GM12878 (cell line): ENCODE results near the gene VPS33B. TPM values are rescaled to one million over a fixed set of nuclear protein-coding genes. Genes with fewer than 3 reads are reported as not detected.

Experiments
- ATAC-seq: fragments of 200-7000 bp; cut with Tn5 transposase; 3 replicates; pipeline ENCODE4 v1.9.1; 2020; ENCODE audit warnings: mild to moderate bottlenecking, moderate library complexity
- BruUV-seq: library from RNA; stranded (reverse); fragments of 400-500 nt; replicated peaks from 2 replicates; lab custom pipeline; 2021; lab: Mats Ljungman, UMichigan
- CTCF ChIA-PET: fragments of 300-600 bp; sonication (Branson Sonifier 250); formaldehyde crosslinking; extraction: SDS; loops from one replicate; lab custom pipeline; 2021; ENCODE audit warnings: inconsistent platforms; lab: Yijun Ruan, JAX
- POLR2A ChIA-PET: fragments of 350-600 bp; formaldehyde crosslinking; extraction: SDS; loops from one replicate; lab custom pipeline; 2021; ENCODE audit warnings: inconsistent platforms; lab: Charles Lee
- RAD21 ChIA-PET: fragments of 300-600 bp; sonication (Branson Sonifier 250); formaldehyde crosslinking; loops from one replicate; lab custom pipeline; 2023; ENCODE audit warnings: antibody characterized with exemption; ENCODE audit not compliant: unreplicated experiment; lab: Charles Lee
- SMC1A ChIA-PET: fragments of 300-600 bp; sonication (Branson Sonifier 250); formaldehyde crosslinking; loops from one replicate; lab custom pipeline; 2023; ENCODE audit not compliant: unreplicated experiment, uncharacterized antibody; lab: Charles Lee
- DNase-seq: peaks from one replicate; pipeline ENCODE4 v3.0.0-alpha.2; 2011; ENCODE audit warnings: low read depth, low spot score
- FAIRE-seq: peaks from 3 replicates; lab custom pipeline; 2011; peaks lifted over from hg19 to GRCh38; lab: Jason Lieb, UNC
- H2AFZ ChIP-seq: 2 replicates; pipeline ENCODE4 v1.6.0; 2011; ENCODE audit warnings: low read depth, low read length, control low read depth; ENCODE audit not compliant: control insufficient read depth
- H3K27ac ChIP-seq: 2 replicates; pipeline ENCODE4 v1.5.1; 2011; ENCODE audit warnings: control low read depth; ENCODE audit not compliant: control insufficient read depth, insufficient read depth
- H3K27me3 ChIP-seq, 2 experiments: replicated peaks in 1 of 2; 2 replicates each; pipeline versions ENCODE4 v1.6.0 to v1.6.1; 2011; ENCODE audit warnings: low read length in 1 of 2; ENCODE audit not compliant: control insufficient read depth in 2 of 2, insufficient read depth in 2 of 2
- H3K36me3 ChIP-seq, 2 experiments: 2 replicates each; pipeline ENCODE4 v1.5.1; 2011; ENCODE audit warnings: low read length in 1 of 2; ENCODE audit not compliant: control insufficient read depth in 2 of 2, insufficient read depth in 2 of 2
- H3K4me1 ChIP-seq: 2 replicates; pipeline ENCODE4 v1.6.1; 2011; ENCODE audit warnings: mild to moderate bottlenecking, low read length, moderate library complexity, mixed read lengths; ENCODE audit not compliant: control insufficient read depth, insufficient read depth
- H3K4me2 ChIP-seq: 2 replicates; pipeline ENCODE4 v1.6.0; 2011; ENCODE audit warnings: control low read depth; ENCODE audit not compliant: control insufficient read depth, insufficient read depth
- H3K4me3 ChIP-seq: fragments of 200-600 bp; sonication (generic); 2 replicates; pipeline ENCODE4 v1.5.1; 2016
- H3K79me2 ChIP-seq: 2 replicates; pipeline ENCODE4 v1.6.0; 2011; ENCODE audit warnings: low read length; ENCODE audit not compliant: control insufficient read depth, insufficient read depth
- H3K9ac ChIP-seq: 2 replicates; pipeline ENCODE4 v1.8.0; 2011; ENCODE audit warnings: low read length, control low read depth, mixed read lengths; ENCODE audit not compliant: control insufficient read depth, insufficient read depth
- H3K9me3 ChIP-seq: replicated peaks from 3 replicates; pipeline ENCODE4 v1.5.1; 2011; ENCODE audit warnings: mild to moderate bottlenecking, low read length; ENCODE audit not compliant: control insufficient read depth, insufficient read depth
- H4K20me1 ChIP-seq: 2 replicates; pipeline ENCODE4 v1.6.0; 2011; ENCODE audit not compliant: control insufficient read depth, insufficient read depth
- CEBPB ChIP-seq, 2 experiments: fragments of 150-350 bp in 1 of 2; IDR thresholded peaks; 2 replicates each; pipeline ENCODE4 v1.6.1; 2012 to 2014; ENCODE audit warnings: low read depth in 2 of 2, low read length in 2 of 2, borderline replicate concordance in 1 of 2, inconsistent platforms in 1 of 2
- CHD1 ChIP-seq: IDR thresholded peaks from 2 replicates; pipeline ENCODE4 v1.6.1; 2012; ENCODE audit warnings: low read depth, low read length, improper control_type of control experiment
- EZH2 ChIP-seq: IDR thresholded peaks from 2 replicates; pipeline ENCODE4 v1.6.1; 2012; ENCODE audit warnings: low read depth, mild to moderate bottlenecking, control low read depth, inconsistent platforms, low read length, borderline replicate concordance; ENCODE audit not compliant: control insufficient read depth
- MTA3 ChIP-seq: IDR thresholded peaks from 2 replicates; pipeline ENCODE4 v1.6.1; 2012; ENCODE audit warnings: low read length, inconsistent platforms, borderline replicate concordance
- NFXL1 ChIP-seq: fragments of 450-650 bp; IDR thresholded peaks from 2 replicates; pipeline ENCODE4 v1.6.1; 2017; ENCODE audit warnings: antibody characterized with exemption, mild to moderate bottlenecking, borderline replicate concordance
- POLR2AphosphoS2 ChIP-seq: IDR thresholded peaks from 2 replicates; pipeline ENCODE4 v1.6.1; 2011; ENCODE audit warnings: low read depth, mild to moderate bottlenecking, low read length, improper control_type of control experiment, moderate library complexity
- RB1 ChIP-seq: fragments of 450-650 bp; formaldehyde crosslinking; IDR thresholded peaks from 2 replicates; pipeline ENCODE4 v1.6.1; 2017; ENCODE audit warnings: mild to moderate bottlenecking, borderline replicate concordance
- REST ChIP-seq: IDR thresholded peaks from 2 replicates; pipeline ENCODE4 v1.6.1; 2012; ENCODE audit warnings: mild to moderate bottlenecking, low read depth, low read length
- TCF12 ChIP-seq: IDR thresholded peaks from 2 replicates; pipeline ENCODE4 v1.6.1; 2011; ENCODE audit warnings: low read depth, mild to moderate bottlenecking, low read length
- WRNIP1 ChIP-seq: IDR thresholded peaks from 2 replicates; pipeline ENCODE4 v1.6.1; 2011; ENCODE audit warnings: low read depth, low read length, improper control_type of control experiment, borderline replicate concordance
- YY1 ChIP-seq: IDR thresholded peaks from 2 replicates; pipeline ENCODE4 v1.6.1; 2011; ENCODE audit warnings: low read depth, mild to moderate bottlenecking, low read length
- ZBTB4 ChIP-seq: fragments of 450-650 bp; formaldehyde crosslinking; IDR thresholded peaks from 2 replicates; pipeline ENCODE4 v1.4.0; 2022; ENCODE audit warnings: mild to moderate bottlenecking, moderate library complexity
- WGBS: methylation state at CpG from one replicate; pipeline ENCODE4 v1.1.6; 2016; ENCODE audit warnings: low lambda C conversion rate; ENCODE audit not compliant: insufficient replicate concordance, insufficient coverage; ENCODE audit errors: missing lambda C conversion rate; 5-methylcytosine and 5-hydroxymethylcytosine counted together
- in situ Hi-C: fragments of 300-500 bp; cut with MboI; formaldehyde crosslinking; loops from 9 replicates; pipeline ENCODE4 v1.14.3; 2018; ENCODE audit warnings: mixed read lengths
- intact Hi-C: fragments of 100-400 bp; cut with micrococcal nuclease; formaldehyde crosslinking; loops from one replicate; pipeline ENCODE4 v1.14.2; 2022; ENCODE audit not compliant: unreplicated experiment
- polyA plus RNA-seq, 11 experiments: library from polyadenylated mRNA; depleted of rRNA in 4 of 11; unstranded in 6 of 11; stranded (reverse) in 5 of 11; fragments of >200 nt; fragmentation: Nextera tagmentation in 4 of 11; fragmentation: Illumina TruSeq in 1 of 11; extraction: Ambion mirVana in 4 of 11; extraction: Trizol in 1 of 11; gene quantifications; 1 replicate in 1 of 11; 2 replicates in 10 of 11; pipeline versions ENCODE4 v1.2.1 to v1.2.3, GENCODE V29; 2011 to 2016; ENCODE audit warnings: inconsistent platforms in 2 of 11, missing spikeins in 2 of 11, low read depth in 1 of 11
- total RNA-seq, 4 experiments: library from RNA; depleted of rRNA in 3 of 4; stranded (reverse); fragments of >200 nt in 3 of 4; fragmentation: Illumina TruSeq in 1 of 4; extraction: Trizol in 1 of 4; gene quantifications; 2 replicates each; pipeline versions ENCODE4 v1.2.1 to v1.2.3, GENCODE V29; 2013 to 2021

Gene VPS33B
- total and polyA plus RNA-seq, 10 of the 15 experiments (the other 5 are each of a cell fraction or from before 2014, with no cell fraction given) = 11.4 to 21.5 (median 15.2) TPM

- TF ChIP-seq ZBTB4 (no peak), RB1 (no peak), CEBPB (IDR thresholded peaks at IDR 0.05; ENCODE audit: borderline replicate concordance in 1 of 2, low read depth in 2 of 2, low read length in 2 of 2) (no peak)
Measured at GRCh38 chr15:90957031-90957790, 65.2 kb downstream of the VPS33B start (continued).

GRCh38 chr15:90956274-90957030, 65.9 kb downstream of the VPS33B start:
- peak overlapping the region; percentile 98 for H3K27ac ChIP-seq
- no peak for TF ChIP-seq NFXL1
- no peak for TF ChIP-seq REST
- no peak for TF ChIP-seq CHD1
- TF ChIP-seq TCF12 = peak; percentile 44; the same call in 1 of the 2 replicates
- no peak for TF ChIP-seq POLR2AphosphoS2
- peak; percentile 93 for TF ChIP-seq YY1
- TF ChIP-seq WRNIP1 = no peak
- no peak for TF ChIP-seq MTA3
- no peak for TF ChIP-seq EZH2

More at GRCh38 chr15:90956274-90957030, 65.9 kb downstream of the VPS33B start:
- Histone ChIP-seq H2AFZ (no peak overlapping the region), H4K20me1 (no peaks in the 10 kb centered on the region), H3K27me3 (no peaks in the 10 kb centered on the region), H3K9me3 (no peaks in the 10 kb centered on the region), H3K4me3 (peak overlapping the region; percentile 87), H3K9ac (peak overlapping the region; percentile 98), H3K79me2 (peaks cover 24% of the 10 kb centered on the region), H3K36me3 (peaks cover 22 to 25% of the 10 kb centered on the region in 2 experiments), H3K4me1 (peaks cover 3% of the 10 kb centered on the region; the same call in 1 of the 2 replicates), H3K4me2 (peak overlapping the region; percentile 78)
- POLR2A ChIA-PET = interaction anchor here (0.5 to 3.6 kb wide), 3 partner anchors 16 to 212 kb away, joined by 3 to 26 read pairs (median 5); no protein-coding TSS in a partner anchor
- SMC1A ChIA-PET = interaction anchor here (1.0 to 4.1 kb wide), 7 partner anchors 16 to 93 kb away, joined by 3 to 18 read pairs (median 4); partner anchors contain the start of genes HDDC3 and UNC45A
- FAIRE-seq (no peak), DNase-seq (no peak), ATAC-seq (peak; percentile 11)
- no TSS peak for BruUV-seq
- in situ Hi-C loops = loop anchor here (25.0 kb wide), 1 partner anchor 1369 kb away; the partner anchor contains the start of gene TICRR
- intact Hi-C loops = loop anchor here (1.0 to 5.0 kb wide), 4 partner anchors 36 to 315 kb away; partner anchors contain the start of genes PRC1 and VPS33B
- CTCF ChIA-PET = interaction anchor here (0.6 to 6.4 kb wide), 22 partner anchors 10 to 912 kb away, joined by 3 to 74 read pairs (median 5); partner anchors contain the start of genes HDDC3 and UNC45A
- WGBS = 51% methylated on average over 38 of the region's 56 CpGs
- RAD21 ChIA-PET = interaction anchor here (0.5 to 4.5 kb wide), 9 partner anchors 17 to 315 kb away, joined by 3 to 24 read pairs (median 3); partner anchors contain the start of genes HDDC3 and UNC45A
